IPS DF 4.7 (cell line): ENCODE data around the gene ENAH.

Experiments
- DNase-seq: peaks from one replicate; pipeline ENCODE4 v3.0.0-alpha.2; 2013; ENCODE audit warnings: low spot score; ENCODE audit errors: extremely low read depth

The ENAH gene

DNA sequence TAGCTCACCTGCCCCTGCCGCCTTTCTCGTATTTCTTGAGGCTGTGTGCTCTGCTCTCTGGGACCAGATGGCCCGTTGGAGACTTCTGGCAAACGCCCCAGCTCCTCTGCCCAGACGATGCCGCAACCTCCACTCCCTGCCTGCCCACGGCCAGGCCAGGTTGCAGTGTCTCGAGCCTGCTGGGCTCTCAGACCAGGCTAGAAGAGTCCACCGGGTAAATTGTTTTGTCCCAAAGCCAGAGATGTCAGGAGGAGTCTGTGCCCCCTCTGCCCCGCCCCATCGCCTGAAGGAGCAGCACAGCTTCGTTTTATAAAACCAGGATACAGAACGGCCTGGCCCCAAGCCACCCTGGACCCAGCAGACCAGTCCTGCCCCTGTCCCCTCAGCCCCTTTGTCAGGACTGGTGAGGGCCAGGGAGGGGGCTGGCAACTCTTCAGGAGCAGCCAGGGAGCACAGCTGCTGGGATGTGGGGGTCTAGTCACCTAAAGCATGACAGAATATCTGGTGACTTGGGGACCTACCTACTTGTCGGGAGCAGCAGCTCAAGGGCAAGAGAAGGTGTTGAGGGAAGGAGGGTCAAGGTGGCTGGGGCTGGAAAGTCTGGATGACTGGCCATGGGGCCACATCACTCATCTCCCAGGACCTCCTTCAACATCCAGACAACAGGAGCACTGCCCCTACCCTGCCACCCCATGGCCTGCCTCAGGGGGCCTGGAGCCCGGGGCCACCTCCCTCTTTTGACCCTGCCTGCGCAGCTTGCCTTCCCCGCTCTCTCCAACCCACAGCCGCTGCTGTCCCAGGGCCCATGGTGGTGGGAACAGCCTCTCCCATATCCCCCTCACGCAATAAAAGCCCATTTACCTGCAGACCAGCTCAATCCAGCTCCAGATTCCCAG is 191.1 kb downstream of the ENAH start:
- DNase-seq = no peak

GRCh38 chr1:225460737-225461532 is 192.0 kb downstream of the ENAH start:
- no peak for DNase-seq

GRCh38 chr1:225460021-225460736 is 192.7 kb downstream of the ENAH start:
- no peak for DNase-seq

DNA sequence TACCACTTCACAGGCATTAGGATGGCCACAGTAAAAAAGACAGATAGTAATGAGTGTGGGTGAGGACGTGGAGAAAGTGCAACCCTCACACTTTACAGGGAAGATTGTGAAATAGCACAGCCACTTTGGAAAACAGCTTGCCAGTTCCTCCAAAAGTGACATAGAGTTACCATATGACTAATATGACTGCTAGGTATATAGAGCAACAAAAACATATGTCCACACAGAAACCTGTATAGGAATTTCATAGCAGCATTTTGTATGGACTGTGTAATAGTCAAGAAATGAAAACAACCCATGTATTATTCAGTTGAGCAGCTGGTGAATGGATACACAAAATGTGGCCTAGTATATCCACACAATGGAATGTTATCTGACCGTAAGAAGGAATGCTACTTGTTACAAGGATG is 194.7 kb downstream of the ENAH start:
- DNase-seq = no peak

GRCh38 chr1:225454733-225455132 is 198.2 kb downstream of the ENAH start:
- DNase-seq = no peak

DNA sequence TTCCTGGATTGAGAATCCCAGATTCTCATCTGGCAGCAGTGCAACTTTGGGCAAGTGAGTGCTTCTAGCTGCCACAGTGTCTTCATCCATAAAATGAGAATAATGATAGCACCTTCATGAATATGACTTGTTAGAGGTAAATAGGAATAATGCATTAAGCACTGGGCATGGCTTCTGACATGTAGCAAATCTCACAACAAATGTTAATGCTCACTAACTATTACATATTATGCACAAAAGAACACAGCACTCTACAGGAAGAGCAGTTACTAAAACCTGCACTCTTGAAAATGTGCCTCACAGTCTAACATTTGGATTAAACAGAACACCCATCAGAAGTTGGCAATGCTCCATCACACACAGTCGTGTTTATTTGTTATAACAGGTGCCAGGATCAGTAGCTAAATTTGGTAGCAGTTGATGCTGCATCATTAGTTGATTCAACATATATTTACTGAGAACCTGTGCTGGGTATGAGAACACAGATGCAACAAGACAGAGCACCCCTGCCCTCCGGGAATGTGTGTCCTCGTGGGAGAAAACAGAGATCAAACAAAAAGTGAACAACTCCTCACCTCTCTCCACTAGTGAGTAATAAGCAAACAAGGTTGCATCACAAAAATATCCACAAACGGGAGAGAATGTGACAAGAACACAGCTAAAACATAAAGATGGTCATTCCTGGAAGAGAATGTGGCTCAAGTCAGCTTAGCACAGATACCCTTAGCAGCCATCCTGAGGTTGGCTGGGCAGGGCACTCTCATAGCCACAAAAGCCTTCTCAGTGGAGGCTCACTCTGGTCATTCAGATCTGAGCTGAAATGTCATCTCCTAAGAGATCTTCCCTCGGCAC is 198.9 kb downstream of the ENAH start:
- DNase-seq = no peak

DNA sequence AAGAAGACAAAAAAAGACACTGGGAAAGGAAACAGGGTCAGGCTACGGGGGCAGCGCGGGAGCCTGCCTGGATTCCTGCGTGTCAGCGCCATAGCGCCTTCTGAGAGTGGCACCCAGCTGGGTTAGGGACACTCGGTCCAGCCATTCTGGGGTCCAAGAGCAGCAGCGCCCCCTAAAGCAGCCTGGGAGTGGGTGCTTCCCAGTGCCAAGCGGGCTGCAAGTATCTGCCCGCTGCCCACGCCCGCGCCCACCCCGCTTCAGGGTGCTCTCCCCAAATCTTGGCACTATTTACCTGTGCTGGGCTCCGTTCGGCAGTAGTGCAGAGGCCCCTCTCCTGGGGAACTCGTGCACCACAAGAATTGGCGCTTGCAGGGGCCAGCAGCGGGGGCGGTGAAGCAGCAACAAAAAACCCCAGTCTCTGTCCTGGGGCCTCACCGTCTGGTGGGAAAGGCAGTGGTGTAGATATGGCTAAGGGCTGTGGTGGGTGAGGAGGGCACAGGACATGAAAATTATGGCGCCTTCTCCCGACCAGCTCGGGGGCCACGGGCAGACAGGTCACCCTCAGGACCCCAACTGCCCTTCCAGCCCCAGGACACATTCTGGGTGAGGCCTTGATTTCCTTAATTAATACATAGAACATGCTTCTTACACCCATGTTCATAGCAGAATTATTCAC is 200.9 kb downstream of the ENAH start:
- DNase-seq = no peak

DNA sequence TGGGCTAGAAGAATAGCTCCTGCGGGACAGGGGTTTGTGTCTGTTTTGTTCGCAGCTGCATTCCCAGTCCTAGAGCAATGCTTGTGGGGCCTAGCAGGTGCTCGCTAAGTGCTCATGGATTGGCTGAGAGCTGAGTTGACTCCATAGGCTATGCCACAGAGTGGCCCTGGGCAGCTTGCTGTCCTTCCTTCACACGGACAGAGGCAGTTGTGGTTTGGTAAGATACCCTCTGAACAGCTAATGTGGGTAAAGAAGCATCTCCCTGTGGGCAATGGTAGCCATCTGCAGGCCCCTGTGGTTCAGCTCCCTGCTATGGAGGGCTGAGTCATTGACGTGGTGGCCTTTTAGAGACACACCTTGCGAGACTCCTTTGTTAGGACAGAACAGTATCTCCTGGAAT is 201.6 kb downstream of the ENAH start:
- DNase-seq = no peak

DNA sequence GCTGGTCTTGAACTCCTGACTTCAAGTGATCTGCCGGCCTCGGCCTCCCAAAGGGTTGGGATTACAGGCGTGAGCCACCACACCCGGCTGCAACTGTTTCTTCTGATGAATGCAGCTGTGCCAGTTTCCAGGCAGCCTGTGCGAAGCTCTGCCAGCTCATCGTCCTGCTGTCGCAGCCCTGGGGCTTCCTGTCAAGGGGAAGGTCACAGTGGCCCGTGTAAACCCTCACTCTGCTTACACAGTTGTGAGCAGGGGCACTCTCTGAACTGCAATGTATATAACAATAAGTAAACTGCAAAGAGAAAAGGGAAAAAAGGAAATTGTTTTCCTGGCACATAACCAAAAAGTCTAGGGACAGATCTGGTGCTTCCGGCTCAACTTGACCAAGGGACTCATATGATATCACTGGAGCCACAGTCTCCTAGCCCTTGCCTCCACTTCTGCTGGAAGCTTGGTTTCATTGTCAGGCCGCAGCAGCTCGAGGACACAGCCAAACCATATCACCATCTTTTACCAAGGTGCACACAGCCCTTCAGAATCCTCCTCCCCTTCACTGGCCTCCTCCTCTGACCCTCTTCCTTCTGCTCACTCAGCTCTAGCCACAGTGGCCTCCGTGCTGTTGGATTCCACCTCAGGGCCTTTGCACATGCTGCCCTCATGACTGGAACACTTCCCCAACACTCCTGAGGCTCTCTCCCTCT is 202.3 kb downstream of the ENAH start:
- no peak for DNase-seq

- no peak for DNase-seq
These were observed 203.1 kb downstream of the ENAH start for GRCh38 chr1:225449774-225450173.

DNA sequence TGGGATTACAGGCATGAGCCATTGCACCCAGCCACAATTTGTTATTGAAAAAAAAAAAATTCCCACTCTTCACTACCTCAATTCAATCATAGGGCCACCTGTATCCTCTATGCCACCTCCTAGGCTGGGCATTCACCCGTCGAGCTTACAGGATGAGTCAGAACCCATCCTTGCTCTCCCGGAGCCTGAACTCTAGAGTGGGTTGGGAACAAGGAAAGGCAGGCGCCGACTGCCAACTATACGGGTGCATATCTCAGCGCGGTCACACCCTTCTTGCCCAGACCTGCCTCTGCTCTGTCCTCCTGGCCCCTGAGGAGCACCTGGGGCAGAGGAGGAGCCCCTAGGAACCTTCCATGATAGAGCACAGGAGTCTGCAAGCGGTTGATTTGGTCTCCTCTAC is 203.7 kb downstream of the ENAH start:
- DNase-seq = no peak

- no peak for DNase-seq
These were observed 204.6 kb downstream of the ENAH start for GRCh38 chr1:225448146-225448805.

- DNase-seq = no peak
These were observed 205.3 kb downstream of the ENAH start for GRCh38 chr1:225447650-225448089.

DNA sequence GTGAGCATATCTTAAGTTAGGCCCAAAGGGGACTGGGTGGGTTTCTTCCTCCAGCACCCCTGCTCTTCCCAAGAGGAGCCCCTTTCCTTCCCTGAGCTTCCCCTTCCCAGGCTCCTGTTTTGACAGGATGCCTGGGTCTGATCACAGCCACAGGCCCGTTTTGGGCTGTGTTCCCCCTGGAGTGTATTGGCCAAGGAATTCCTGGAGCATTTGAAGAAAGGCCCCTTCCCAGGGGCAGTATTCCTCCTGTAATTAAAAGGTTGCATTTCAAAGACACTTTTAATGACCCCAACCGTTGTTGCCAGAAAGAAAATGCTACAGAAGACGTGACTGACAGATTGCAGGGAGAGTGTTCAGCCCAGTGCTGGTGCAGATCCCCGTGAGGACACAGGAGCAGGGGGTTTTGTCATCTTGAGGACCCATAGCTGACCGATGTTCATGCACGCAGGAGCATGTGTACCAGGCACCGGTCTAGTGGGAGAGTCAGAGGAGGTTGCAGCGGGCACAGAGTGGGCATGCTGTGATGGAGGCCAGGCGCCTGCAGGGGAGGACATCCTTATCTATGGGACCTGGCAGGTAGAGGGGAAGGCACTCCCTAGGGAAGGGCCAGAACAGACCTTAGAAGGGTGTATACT is 205.8 kb downstream of the ENAH start:
- DNase-seq = no peak

- no peak for DNase-seq
These were observed 206.3 kb downstream of the ENAH start for GRCh38 chr1:225446595-225446960.

GRCh38 chr1:225445639-225446594 is 207.0 kb downstream of the ENAH start:
- DNase-seq = no peak

DNA sequence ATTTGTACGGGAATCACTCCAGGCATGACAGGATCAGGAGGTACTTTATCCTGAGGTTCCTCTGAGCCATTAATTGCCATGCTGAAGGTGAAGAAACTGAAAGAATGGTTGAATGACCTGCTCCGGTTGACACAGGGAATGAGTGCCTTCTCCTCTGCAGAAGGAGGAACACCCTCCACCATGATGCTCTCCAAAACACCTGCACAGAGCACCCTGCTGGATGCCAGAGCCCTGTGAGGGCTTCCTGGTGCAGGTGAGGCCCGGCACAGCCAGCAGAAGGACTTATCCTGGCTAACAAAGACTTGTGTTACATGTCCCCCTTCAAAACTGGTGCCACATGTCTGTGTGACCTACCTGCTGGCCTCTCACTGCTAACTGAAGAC is 210.8 kb downstream of the ENAH start:
- no peak for DNase-seq
